HG03108 (cell line): ENCODE results near the gene PTGER4.
"Not testable (repeated sequence)": the region's sequence is repeated elsewhere in the genome, so short reads cannot be mapped to it uniquely, and the experiment has no call there.

Experiments used
- ATAC-seq: cut with Tn5 transposase; IDR thresholded peaks from one replicate; pipeline ENCODE4 v1.9.1; 2021; ENCODE audit warnings: moderate library complexity; ENCODE audit not compliant: unreplicated experiment

Gene PTGER4

GRCh38 chr5:40688996-40689395 lies 9.3 kb downstream of the PTGER4 start:
- no peak for ATAC-seq

- peak; percentile 57 for ATAC-seq
These were observed 9.7 kb downstream of the PTGER4 start for GRCh38 chr5:40689438-40689837.

- no peak for ATAC-seq
These were observed 10.6 kb downstream of the PTGER4 start for GRCh38 chr5:40690267-40690666.

GRCh38 chr5:40691894-40692293 lies 12.2 kb downstream of the PTGER4 start:
- no peak for ATAC-seq

- no peak for ATAC-seq
These were observed 14.7 kb downstream of the PTGER4 start for GRCh38 chr5:40694433-40694832.

GRCh38 chr5:40700116-40700782 lies 20.5 kb downstream of the PTGER4 start:
- ATAC-seq, result no peak

- not testable (repeated sequence) for ATAC-seq
These were observed 22.3 kb downstream of the PTGER4 start for GRCh38 chr5:40702027-40702426.

- ATAC-seq, result not testable (repeated sequence)
These were observed 25.8 kb downstream of the PTGER4 start for GRCh38 chr5:40705484-40705883.

- not testable (repeated sequence) for ATAC-seq
These were observed 30.9 kb downstream of the PTGER4 start for GRCh38 chr5:40710575-40710974.

- ATAC-seq, result no peak
These were observed 34.3 kb downstream of the PTGER4 start for GRCh38 chr5:40714001-40714400.

GRCh38 chr5:40716000-40716399 lies 36.3 kb downstream of the PTGER4 start:
- no peak for ATAC-seq

GRCh38 chr5:40716590-40716989 lies 36.9 kb downstream of the PTGER4 start:
- no peak for ATAC-seq

GRCh38 chr5:40717281-40717680 lies 37.6 kb downstream of the PTGER4 start:
- no peak for ATAC-seq

GRCh38 chr5:40720069-40720468 lies 40.4 kb downstream of the PTGER4 start:
- no peak for ATAC-seq

GRCh38 chr5:40722497-40722911 lies 42.8 kb downstream of the PTGER4 start:
- ATAC-seq, result not testable (repeated sequence)

- ATAC-seq, result no peak
These were observed 53.7 kb downstream of the PTGER4 start for GRCh38 chr5:40733434-40733833.

GRCh38 chr5:40733879-40734563 lies 54.3 kb downstream of the PTGER4 start:
- no peak for ATAC-seq

GRCh38 chr5:40734986-40735385 lies 55.3 kb downstream of the PTGER4 start:
- ATAC-seq, result no peak

GRCh38 chr5:40735609-40736008 lies 55.9 kb downstream of the PTGER4 start:
- no peak for ATAC-seq

- no peak for ATAC-seq
These were observed 56.6 kb downstream of the PTGER4 start for GRCh38 chr5:40736103-40736875.

GRCh38 chr5:40738502-40738901 lies 58.8 kb downstream of the PTGER4 start:
- ATAC-seq, result no peak
